Upper lobe of right lung (tissue), 1 donor: ENCODE measurements around the gene ETNK2. TPM values are rescaled to one million over a fixed set of nuclear protein-coding genes. Genes with fewer than 3 reads are reported as not detected.

Source experiments
- ATAC-seq: fragments of 200-7000 bp; cut with Tn5 transposase; one replicate; pipeline ENCODE4 v1.9.1; 2020; ENCODE audit warnings: mild to moderate bottlenecking, moderate library complexity
- DNase-seq: peaks from one replicate; pipeline ENCODE4 v3.0.0-alpha.2; 2020
- H3K27ac ChIP-seq: fragments of 200-600 bp; one replicate; pipeline ENCODE4 v1.8.0; 2022
- H3K27me3 ChIP-seq: fragments of 200-600 bp; one replicate; pipeline ENCODE4 v1.8.0; 2022; ENCODE audit warnings: mild to moderate bottlenecking
- H3K36me3 ChIP-seq: fragments of 200-600 bp; one replicate; pipeline ENCODE4 v1.8.0; 2022
- H3K4me1 ChIP-seq: fragments of 200-600 bp; one replicate; pipeline ENCODE4 v1.8.0; 2022
- H3K4me3 ChIP-seq: fragments of 200-600 bp; one replicate; pipeline ENCODE4 v1.8.0; 2022; ENCODE audit warnings: mild to moderate bottlenecking
- H3K9me3 ChIP-seq: fragments of 200-600 bp; one replicate; pipeline ENCODE4 v1.8.0; 2022
- CTCF ChIP-seq: fragments of 200-600 bp; IDR thresholded peaks from one replicate; pipeline ENCODE4 v1.8.0; 2022; ENCODE audit warnings: antibody characterized with exemption
- intact Hi-C: fragments of 100-400 bp; cut with DNase I; formaldehyde crosslinking; loops from one replicate; pipeline ENCODE4 v1.11.0; 2022
- total RNA-seq: library from RNA; stranded (reverse); fragmentation: NEBNext Ultra II Directional; extraction: Animal tissue kit (Norgen Biotek cat#: 25700); gene quantifications from one replicate; pipeline ENCODE4 v1.2.1, GENCODE V29; 2021
- donor health status: DM: no; HTN: yes; CAD: no; lungs with severe emphysema.

ETNK2 gene
- total RNA-seq, 1 donor from 2014 or later: 3.6 TPM

- intact Hi-C loops: no loop called here
- Histone ChIP-seq H3K27ac (no peak overlapping the region), H3K27me3 (no peaks in the 10 kb centered on the region), H3K36me3 (peaks cover 96% of the 10 kb centered on the region), H3K4me3 (no peak overlapping the region), H3K9me3 (no peaks in the 10 kb centered on the region), H3K4me1 (peaks cover 3% of the 10 kb centered on the region)
- no peak for DNase-seq
- TF ChIP-seq CTCF: no peak
- no peak for ATAC-seq
Observed at GRCh38 chr1:204121840-204122555, 29.8 kb downstream of the ETNK2 start.

- Histone ChIP-seq H3K36me3 (peaks cover 52% of the 10 kb centered on the region), H3K4me3 (no peak overlapping the region), H3K4me1 (peaks cover 12% of the 10 kb centered on the region), H3K27me3 (no peaks in the 10 kb centered on the region), H3K27ac (no peak overlapping the region), H3K9me3 (no peaks in the 10 kb centered on the region)
- DNase-seq (no peak), ATAC-seq (no peak)
- intact Hi-C loops: no loop called here
- TF ChIP-seq CTCF: no peak
Observed at GRCh38 chr1:204116539-204116938, 35.3 kb downstream of the ETNK2 start.

GRCh38 chr1:204115116-204115515, 36.7 kb downstream of the ETNK2 start:
- H3K27ac ChIP-seq: no peak overlapping the region
- H3K4me3 ChIP-seq: no peak overlapping the region
- H3K27me3 ChIP-seq: no peaks in the 10 kb centered on the region
- ATAC-seq (no peak), DNase-seq (no peak)
- intact Hi-C loops: no loop called here
- H3K36me3 ChIP-seq: peaks cover 38% of the 10 kb centered on the region
- H3K9me3 ChIP-seq: no peaks in the 10 kb centered on the region
- TF ChIP-seq CTCF: no peak
- peaks cover 17% of the 10 kb centered on the region for H3K4me1 ChIP-seq

- Histone ChIP-seq H3K9me3 (no peaks in the 10 kb centered on the region), H3K36me3 (peaks cover 33% of the 10 kb centered on the region), H3K27ac (peak overlapping the region; percentile 42), H3K27me3 (no peaks in the 10 kb centered on the region), H3K4me3 (no peak overlapping the region), H3K4me1 (peaks cover 17% of the 10 kb centered on the region)
- ATAC-seq: peak; percentile 56
- no peak for DNase-seq
- TF ChIP-seq CTCF: no peak
- intact Hi-C loops: no loop called here
Observed at GRCh38 chr1:204114606-204115005, 37.2 kb downstream of the ETNK2 start.

- peaks cover 26% of the 10 kb centered on the region for H3K36me3 ChIP-seq
- peak overlapping the region; percentile 42 for H3K27ac ChIP-seq
- DNase-seq (no peak), ATAC-seq (no peak)
- H3K27me3 ChIP-seq: no peaks in the 10 kb centered on the region
- H3K4me3 ChIP-seq: no peak overlapping the region
- no peaks in the 10 kb centered on the region for H3K9me3 ChIP-seq
- peaks cover 24% of the 10 kb centered on the region for H3K4me1 ChIP-seq
- intact Hi-C loops: no loop called here
- no peak for TF ChIP-seq CTCF
Observed at GRCh38 chr1:204113896-204114295, 37.9 kb downstream of the ETNK2 start.
